ENCODE results near the gene STIL. TPM values are rescaled to one million over a fixed set of nuclear protein-coding genes. Genes with fewer than 3 reads are reported as not detected.

STIL gene
- total RNA-seq, 4 donors from 2014 or later = 3.4 to 16.3 (median 6.5) TPM

- Histone ChIP-seq H3K27ac (no peak overlapping the region), H3K4me3 (no peak overlapping the region), H3K9me3 (no peaks in the 10 kb centered on the region), H3K27me3 (peaks cover 100% of the 10 kb centered on the region), H3K36me3 (no peaks in the 10 kb centered on the region), H3K4me1 (peaks cover 15 to 44% (median 30%) of the 10 kb centered on the region in 4 donors)
- WGBS, 2 donors (ENCODE audit: low coverage in 1 of 2) = 75% methylated on average over 8 of the region's 12 CpGs; no CpG with 5 or more reads in 1 of the 2 donors
- DNase-seq = no peak
- intact Hi-C loops (cut with DNase I; ENCODE audit: low total_unique reads) (no loop called here), in situ Hi-C loops (cut with MboI; ENCODE audit: low pct_ligation_motif_present in 1 of 4, low pct_unique_long_range_greater_than_20kb in 1 of 4, low sequenced_read_pairs in 3 of 4) (no loop called here)
- TF ChIP-seq POLR2A (IDR thresholded peaks at IDR 0.05) (no peak), POLR2AphosphoS5 (IDR thresholded peaks at IDR 0.05) (no peak), EP300 (IDR thresholded peaks at IDR 0.05; ENCODE audit: low read depth) (no peak)
- TF ChIP-seq, protein P1, sequence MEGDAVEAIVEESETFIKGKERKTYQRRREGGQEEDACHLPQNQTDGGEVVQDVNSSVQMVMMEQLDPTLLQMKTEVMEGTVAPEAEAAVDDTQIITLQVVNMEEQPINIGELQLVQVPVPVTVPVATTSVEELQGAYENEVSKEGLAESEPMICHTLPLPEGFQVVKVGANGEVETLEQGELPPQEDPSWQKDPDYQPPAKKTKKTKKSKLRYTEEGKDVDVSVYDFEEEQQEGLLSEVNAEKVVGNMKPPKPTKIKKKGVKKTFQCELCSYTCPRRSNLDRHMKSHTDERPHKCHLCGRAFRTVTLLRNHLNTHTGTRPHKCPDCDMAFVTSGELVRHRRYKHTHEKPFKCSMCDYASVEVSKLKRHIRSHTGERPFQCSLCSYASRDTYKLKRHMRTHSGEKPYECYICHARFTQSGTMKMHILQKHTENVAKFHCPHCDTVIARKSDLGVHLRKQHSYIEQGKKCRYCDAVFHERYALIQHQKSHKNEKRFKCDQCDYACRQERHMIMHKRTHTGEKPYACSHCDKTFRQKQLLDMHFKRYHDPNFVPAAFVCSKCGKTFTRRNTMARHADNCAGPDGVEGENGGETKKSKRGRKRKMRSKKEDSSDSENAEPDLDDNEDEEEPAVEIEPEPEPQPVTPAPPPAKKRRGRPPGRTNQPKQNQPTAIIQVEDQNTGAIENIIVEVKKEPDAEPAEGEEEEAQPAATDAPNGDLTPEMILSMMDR (IDR thresholded peaks at IDR 0.05) = no peak
Measured at GRCh38 chr1:47228644-47229030, 85.3 kb downstream of the STIL start.

- Histone ChIP-seq H3K4me1 (peaks cover 15 to 44% (median 30%) of the 10 kb centered on the region in 4 donors), H3K36me3 (no peaks in the 10 kb centered on the region), H3K27ac (no peak overlapping the region), H3K27me3 (peaks cover 100% of the 10 kb centered on the region), H3K9me3 (no peaks in the 10 kb centered on the region), H3K4me3 (no peak overlapping the region)
- DNase-seq = no peak
- intact Hi-C loops (cut with DNase I; ENCODE audit: low total_unique reads) (no loop called here), in situ Hi-C loops (cut with MboI; ENCODE audit: low pct_ligation_motif_present in 1 of 4, low pct_unique_long_range_greater_than_20kb in 1 of 4, low sequenced_read_pairs in 3 of 4) (no loop called here)
- 75 to 80% methylated on average over 2 to 7 of the region's 7 CpGs for WGBS, 2 donors (ENCODE audit: low coverage in 1 of 2)
- TF ChIP-seq EP300 (IDR thresholded peaks at IDR 0.05; ENCODE audit: low read depth) (no peak), POLR2AphosphoS5 (IDR thresholded peaks at IDR 0.05) (no peak), POLR2A (IDR thresholded peaks at IDR 0.05) (no peak)
- TF ChIP-seq, protein P1 (IDR thresholded peaks at IDR 0.05) = no peak
Measured at GRCh38 chr1:47227341-47228232, 86.4 kb downstream of the STIL start.

GRCh38 chr1:47226839-47227215 is 87.1 kb downstream of the STIL start:
- TF ChIP-seq POLR2AphosphoS5 (IDR thresholded peaks at IDR 0.05) = no peak
- TF ChIP-seq, protein P1 (IDR thresholded peaks at IDR 0.05) = no peak
- TF ChIP-seq EP300 (IDR thresholded peaks at IDR 0.05; ENCODE audit: low read depth) = no peak
- TF ChIP-seq POLR2A (IDR thresholded peaks at IDR 0.05) = no peak
- Histone ChIP-seq H3K9me3 (no peaks in the 10 kb centered on the region), H3K27ac (no peak overlapping the region), H3K36me3 (no peaks in the 10 kb centered on the region), H3K27me3 (peaks cover 100% of the 10 kb centered on the region), H3K4me3 (no peak overlapping the region), H3K4me1 (peaks cover 14 to 38% (median 27%) of the 10 kb centered on the region in 4 donors)
- intact Hi-C loops (cut with DNase I; ENCODE audit: low total_unique reads) = no loop called here
- DNase-seq = no peak
- in situ Hi-C loops (cut with MboI; ENCODE audit: low pct_ligation_motif_present in 1 of 4, low pct_unique_long_range_greater_than_20kb in 1 of 4, low sequenced_read_pairs in 3 of 4) = no loop called here
- WGBS, 2 donors (ENCODE audit: low coverage in 1 of 2) = 54% methylated on average over 4 of the region's 4 CpGs; no CpG with 5 or more reads in 1 of the 2 donors

DNA sequence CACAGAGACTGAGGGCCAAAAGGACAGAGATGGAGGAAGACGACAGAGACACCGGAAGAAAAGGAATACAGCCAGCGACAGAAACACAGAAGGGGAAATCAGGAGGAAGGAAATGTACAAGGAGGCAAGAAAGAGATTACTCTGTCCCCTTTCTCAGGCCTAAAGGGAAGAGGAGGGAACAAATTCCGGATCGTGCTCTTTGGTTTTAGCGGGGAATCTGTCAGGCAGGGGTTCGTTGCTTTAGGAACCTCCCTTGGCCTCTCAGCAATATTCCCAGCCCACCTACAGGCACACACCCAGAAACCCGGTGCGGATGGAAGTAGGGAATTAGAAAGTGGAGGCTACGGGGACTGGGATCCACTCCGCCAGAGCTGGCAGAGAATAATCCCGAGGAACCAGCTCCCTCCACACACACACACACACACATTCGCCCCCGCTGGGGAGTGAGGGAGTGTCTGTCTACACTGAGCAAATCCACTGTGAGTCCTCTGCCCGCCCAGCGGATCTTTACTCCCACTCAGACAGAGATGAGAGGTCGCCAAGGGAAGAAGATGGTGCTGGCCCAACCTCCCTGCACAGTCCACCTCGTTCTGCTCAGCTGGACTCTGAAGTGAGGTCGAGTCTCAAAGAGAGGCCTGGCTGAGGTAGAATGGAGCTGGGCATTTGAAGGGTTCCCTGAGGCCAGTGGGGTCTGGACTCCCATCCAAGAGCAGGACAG is 87.7 kb downstream of the STIL start:
- H3K27ac ChIP-seq = no peak overlapping the region
- H3K9me3 ChIP-seq = no peaks in the 10 kb centered on the region
- no peak for TF ChIP-seq EP300 (IDR thresholded peaks at IDR 0.05; ENCODE audit: low read depth)
- TF ChIP-seq, protein P1 (IDR thresholded peaks at IDR 0.05) = no peak
- no peak for TF ChIP-seq POLR2AphosphoS5 (IDR thresholded peaks at IDR 0.05)
- no peak for TF ChIP-seq POLR2A (IDR thresholded peaks at IDR 0.05)
- in situ Hi-C loops (cut with MboI; ENCODE audit: low pct_ligation_motif_present in 1 of 4, low pct_unique_long_range_greater_than_20kb in 1 of 4, low sequenced_read_pairs in 3 of 4) (no loop called here), intact Hi-C loops (cut with DNase I; ENCODE audit: low total_unique reads) (no loop called here)
- H3K4me3 ChIP-seq = peak overlapping the region in 1 of 4 donors; percentile 38
- H3K27me3 ChIP-seq = peaks cover 100% of the 10 kb centered on the region
- no peaks in the 10 kb centered on the region for H3K36me3 ChIP-seq
- WGBS, 2 donors (ENCODE audit: low coverage in 1 of 2) = 21 to 37% methylated on average over 12 to 19 of the region's 19 CpGs
- DNase-seq = no peak
- peaks cover 8 to 32% (median 21%) of the 10 kb centered on the region in 4 donors for H3K4me1 ChIP-seq

All from transverse colon (tissue), 4 donors.